ENCODE results near the gene MPND.

Gene MPND

DNA sequence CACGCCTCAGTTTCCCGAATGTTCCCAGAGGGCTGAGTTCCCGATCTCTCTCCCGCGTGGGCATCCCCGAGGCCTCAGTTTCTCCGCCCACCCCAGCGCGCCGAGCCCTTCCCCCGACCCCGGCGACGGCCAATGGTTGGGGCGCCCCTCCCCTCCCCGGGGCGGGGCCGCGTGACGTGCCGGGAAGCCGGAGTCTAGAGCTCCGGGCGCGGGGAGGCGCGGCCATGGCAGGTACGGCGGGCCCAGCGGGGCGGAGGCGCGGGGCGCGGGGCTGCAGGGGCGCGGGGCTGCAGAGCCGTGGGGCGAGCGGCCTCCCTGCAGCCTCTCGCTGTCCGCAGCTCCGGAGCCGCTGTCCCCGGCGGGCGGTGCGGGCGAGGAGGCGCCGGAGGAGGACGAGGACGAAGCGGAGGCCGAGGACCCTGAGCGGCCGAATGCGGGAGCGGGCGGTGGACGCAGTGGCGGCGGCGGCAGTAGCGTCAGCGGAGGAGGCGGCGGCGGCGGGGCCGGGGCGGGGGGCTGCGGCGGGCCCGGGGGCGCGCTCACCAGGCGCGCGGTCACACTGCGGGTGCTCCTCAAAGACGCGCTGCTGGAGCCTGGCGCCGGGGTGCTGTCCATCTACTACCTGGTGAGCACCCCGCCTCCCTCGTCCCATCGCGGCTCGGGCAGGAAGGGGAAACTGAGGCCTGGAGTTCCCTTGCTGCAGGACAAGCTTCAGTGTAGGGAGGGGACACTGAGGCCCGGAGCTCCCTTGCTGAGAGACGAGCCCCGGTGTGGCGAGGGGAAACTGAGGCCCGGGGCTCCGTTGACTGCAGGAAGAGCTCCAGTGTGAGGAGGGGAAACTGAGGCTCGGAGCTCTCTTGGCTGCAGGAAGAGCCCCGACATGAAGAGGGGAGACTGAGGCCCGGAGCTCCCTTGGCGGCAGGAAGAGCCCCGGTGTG lies at the start of gene MPND:
Gene MPND, plus strand, starts transcription at position 193 of the 938 bp plus-strand sequence. Its CDS starts 32 bp downstream, at position 225.
- peak; percentile 59 to 95 (median 90) for DNase-seq

GRCh38 chr19:4294389-4294788 lies 49.0 kb upstream of the MPND start:
- no peak for DNase-seq

DNA sequence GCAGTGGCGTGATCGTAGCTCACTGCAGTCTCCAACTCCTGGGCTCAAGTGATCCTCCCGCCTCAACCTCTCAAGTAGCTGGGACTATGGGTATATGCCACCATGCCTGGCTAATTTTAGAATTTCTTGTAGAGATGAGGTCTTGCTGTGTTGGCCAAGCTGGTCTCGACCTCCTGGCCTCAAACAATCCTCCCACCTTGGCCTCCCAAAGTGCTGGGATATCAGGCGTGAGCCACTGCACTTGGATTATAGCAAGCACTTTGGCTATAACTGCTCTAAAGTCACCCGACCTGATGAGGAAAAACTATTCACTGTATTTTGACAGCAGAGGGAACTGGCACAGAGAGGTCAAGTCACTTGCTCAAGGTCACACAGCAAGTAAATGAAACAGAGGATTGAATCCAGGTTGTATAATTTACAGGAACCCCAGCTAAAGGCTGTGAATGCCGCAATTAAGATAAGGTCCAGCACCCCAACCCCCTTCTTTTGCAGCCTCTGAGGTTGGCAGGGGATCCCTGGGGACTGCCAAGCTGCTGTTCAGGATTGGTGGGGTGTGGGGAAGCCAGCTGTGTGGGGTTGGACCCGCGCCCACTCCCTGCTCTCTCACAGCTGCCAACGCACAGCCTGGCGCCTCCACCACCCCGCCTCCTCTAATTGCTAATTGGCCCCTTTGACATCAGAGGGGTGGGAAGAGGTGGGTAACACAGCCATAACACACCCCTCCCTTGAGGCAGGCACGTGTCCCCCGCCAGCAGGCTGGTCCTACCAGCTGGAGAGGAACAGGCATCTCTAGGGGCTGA lies 47.2 kb upstream of the MPND start:
- DNase-seq = peak in 52 of 58 donors; percentile 7 to 84 (median 56)

DNA sequence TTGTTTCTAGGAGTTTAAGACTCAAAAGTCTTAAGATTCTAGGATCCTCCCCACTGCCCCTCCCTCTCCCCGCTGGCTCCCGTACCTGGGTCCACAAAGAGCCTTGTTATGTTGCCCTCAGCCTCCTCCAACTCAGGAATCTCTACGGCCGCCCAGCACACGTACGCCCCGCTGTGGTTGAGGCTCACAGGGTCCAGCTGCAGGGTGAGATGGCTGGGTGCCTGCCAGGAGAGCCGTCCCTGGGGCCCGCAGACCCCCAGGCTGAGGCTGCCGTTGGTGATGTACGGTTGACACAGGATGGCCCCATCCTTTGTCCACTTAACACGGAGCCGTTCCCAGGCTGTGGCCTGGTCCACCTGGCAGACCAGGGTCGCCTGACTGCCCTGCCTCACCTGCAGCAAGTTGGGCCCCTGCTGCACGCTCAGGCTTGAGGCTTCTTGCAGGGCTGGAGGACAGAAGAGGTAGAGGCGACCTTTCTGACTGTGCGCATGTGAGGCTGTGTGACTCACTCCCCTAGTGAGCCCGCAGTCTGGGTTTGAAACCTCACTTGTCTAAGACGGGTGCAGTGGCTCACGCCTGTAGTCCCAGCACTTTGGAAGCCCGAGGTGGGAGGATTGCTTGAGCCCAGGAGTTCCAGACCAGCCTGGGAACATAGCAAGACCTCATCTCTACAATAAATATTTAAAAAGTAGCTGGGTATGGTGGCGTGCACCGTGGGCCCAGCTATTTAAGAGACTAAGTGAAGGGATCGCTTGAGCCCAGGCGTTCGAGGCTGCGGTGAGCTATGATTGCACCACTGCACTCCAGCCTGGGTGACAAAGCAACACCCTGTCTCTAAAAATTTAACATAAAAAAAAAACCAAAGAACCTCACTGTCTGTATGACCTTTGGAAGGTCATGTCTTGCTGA lies 45.2 kb upstream of the MPND start:
- DNase-seq = no peak

DNA sequence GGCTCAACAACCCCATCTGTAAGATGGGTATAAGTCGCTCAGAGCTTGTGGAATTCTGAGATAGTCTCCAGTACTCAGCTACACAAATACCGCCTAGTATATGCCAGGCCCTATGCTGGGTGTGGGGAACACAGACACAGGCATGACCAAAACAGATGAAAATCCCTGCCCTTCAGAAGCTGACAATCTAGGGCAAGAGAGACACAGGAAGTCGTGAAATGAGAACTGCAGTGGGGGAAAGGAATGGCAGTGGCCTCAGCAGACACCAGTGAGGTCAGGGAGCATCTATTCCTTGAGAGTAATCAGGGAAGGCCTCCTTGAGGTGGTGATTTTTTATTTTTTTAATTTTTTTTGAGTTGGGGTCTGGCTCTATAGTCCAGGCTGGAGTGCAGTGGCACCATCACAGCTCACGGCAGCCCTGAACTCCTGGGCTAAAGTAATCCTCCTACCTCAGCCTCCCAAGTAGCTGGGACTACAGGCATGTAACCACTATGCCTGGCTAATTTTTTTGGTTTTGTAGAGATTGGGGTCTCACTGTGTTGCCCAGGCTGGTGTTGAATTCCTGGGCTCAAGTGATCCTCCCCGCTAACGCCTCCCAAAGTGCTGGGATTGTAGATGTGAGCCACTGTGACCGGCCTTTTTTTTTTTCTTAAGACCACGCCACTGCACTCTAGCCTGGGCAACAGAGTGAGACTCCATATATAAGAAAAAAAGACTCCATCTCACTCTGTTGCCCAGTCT lies 44.4 kb upstream of the MPND start:
- no peak for DNase-seq

DNA sequence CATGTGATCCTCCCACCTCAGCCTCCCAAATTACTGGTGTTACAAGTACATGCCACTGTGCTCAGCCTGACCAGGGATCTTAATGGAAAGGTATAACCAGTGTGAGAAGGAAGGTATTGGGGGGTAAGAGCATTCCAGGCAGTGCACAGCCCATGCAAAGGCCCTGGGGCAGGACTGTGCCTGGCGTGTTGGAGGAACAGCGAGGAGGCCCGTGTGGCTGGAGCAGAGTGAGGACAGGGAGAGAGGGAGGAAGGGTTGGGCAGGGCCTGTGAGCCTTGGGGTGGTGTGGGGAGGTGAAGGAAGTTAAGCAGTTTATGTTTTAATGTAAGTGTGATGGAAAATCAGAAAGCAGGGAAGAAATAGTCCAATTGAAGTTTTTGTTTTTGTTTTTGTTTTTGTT lies 42.8 kb upstream of the MPND start:
- no peak for DNase-seq

DNA sequence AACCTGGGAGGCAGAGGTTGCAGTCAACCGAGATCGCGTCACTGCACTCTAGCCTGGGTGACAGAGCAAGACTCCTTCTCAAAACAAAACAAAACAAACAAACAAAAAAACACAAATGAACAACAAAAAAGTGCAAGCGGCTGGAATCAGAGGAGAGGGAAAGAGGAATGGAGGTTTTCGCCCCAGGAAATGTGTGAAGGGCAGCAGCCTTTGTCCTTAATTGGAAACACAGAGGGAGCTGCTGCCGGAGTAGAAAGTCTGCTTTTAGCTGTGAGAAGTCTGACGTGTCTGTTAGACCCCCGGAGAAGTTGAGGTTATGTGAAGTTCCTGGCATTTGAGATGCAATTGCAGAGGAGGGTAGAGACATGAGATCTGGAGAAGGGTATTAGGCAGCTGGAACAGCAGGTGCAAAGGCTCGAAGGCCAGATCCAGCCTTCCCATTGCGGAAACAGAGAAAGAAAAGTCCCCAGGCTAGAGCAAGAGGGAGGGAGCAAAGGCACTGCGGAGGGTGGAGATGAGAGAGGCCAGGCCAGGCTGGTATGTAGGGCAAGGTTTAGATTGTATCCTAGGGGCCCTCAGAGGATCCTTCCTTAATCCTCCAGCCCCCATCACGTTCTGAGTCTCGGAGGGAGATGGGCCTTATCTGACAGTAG lies 41.6 kb upstream of the MPND start:
- DNase-seq = no peak

- no peak for DNase-seq
Measured at GRCh38 chr19:4302243-4302640, 41.1 kb upstream of the MPND start, which contains the start of gene TMIGD2. Gene TMIGD2, minus strand, starts transcription at chr19:4302389. Its CDS starts 4 bp downstream, at chr19:4302385.

GRCh38 chr19:4303819-4304537 lies 39.4 kb upstream of the MPND start:
- no peak for DNase-seq

DNA sequence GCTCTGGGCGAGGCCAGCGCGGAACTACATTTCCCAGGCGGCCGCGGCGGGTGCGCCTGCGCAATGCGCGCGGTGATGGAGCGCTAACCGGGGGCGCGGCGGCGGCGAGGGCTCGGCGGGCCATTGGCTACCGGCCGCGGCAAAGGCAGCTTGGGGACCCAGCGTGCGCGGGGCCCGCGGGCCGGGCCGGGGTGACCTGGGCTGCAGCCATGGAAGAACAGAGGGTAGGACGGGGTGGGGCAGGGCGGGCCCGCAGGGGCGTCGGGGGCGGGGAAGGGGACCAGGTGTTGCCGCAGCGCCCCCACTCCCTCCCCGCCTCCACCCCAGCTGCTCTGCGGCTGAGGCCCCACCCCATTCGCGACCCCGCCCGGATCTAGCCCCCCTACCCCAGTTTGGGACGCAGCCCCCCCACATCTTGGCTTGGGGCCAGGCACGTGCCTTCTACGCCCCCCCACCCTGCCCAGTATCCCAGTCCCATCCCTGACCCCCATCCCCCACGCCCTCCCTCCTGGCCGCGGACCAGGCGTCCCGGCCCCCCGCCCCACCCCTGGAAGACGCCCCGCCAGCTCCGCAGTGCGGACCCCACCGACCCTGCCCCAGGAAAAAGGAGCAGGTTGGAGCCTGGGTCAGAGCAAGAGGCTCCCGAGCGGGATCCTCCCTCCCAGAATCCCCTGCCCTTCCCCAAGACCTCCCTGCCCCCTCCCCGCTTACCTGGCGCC lies 38.7 kb upstream of the MPND start, which contains the start of gene FSD1:
Gene FSD1, plus strand, starts transcription at position 61 of the 719 bp plus-strand sequence. Its CDS starts 149 bp downstream, at position 210.
- peak in 39 of 58 donors; percentile 5 to 69 (median 25) for DNase-seq

DNA sequence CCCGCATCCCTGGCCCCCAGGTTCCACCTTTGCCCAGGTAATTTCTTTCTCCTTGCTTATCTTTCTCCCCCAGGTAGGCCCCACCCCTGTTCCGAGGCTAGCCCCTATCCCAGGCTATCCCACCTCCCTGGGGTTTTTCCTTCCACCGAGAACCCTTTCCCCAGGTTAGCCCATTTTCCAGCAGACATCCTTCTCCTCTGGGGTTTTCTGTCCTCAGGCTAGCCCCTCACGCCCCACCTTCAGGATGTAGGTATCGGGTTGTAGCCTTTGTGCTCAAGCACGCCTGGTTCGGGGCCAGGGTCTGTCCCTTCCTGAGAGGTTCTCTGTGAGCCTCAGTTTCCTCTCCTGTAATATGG lies 38.1 kb upstream of the MPND start:
- no peak for DNase-seq

DNA sequence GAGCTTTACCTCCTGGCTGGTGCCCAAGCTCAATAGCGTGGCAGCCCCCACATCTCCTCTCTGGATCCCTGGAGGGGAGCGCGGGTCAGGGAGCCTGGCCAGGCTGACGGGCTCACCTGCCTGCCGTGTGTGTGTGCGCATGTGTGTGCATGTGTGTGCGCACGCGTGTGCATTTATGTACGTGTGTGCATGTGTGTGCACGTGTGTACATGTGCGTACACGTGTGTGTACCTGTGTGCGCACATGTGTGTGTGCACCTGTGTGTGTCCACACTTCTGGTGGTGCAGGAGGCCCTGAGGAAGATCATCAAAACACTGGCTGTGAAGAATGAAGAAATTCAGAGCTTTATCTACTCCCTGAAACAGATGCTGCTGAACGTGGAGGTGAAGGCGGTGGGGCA lies 37.7 kb upstream of the MPND start:
- DNase-seq = no peak

DNA sequence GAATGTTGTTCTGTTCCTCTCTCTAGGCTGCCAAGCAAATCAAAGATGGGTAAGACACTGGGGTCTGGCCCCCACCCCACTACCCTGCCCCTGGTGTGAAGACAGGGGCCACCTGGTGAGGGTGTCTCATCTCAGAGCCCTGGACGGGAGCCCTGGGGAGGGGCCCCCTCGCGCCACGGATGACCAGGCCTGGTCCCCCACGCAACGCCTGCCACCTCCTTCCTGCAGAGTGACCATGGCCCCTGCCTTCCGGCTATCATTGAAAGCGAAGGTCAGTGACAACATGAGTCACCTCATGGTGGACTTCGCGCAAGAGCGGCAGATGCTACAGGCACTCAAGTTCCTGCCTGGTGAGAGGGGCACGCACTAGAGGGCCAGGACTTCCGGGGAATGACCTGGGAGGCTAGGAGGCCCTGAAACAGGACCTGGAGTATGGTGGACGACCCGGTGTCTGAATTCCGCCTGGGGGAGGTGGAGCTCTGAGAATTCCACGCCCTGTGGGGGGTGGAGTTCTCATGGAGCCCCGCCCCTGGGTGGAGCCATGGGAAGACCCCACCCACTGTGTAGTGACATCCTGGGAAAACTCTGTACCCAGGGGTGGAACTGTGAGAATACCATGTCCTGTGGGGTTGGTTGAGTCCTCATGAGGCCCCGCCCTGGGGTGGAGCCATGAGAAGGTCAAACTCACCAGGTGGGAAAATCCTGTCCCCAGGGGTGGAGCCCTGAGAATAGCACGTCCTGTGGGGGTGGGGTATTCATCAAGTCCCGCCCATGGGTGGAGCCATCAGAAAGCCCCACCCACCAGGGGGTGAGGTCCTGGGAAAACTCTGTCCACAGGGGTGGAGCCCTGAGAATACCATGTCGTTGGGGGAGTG lies 32.9 kb upstream of the MPND start:
- no peak for DNase-seq

- DNase-seq = no peak
Measured at GRCh38 chr19:4313847-4314490, 29.4 kb upstream of the MPND start.

- DNase-seq = no peak
Measured at GRCh38 chr19:4316956-4317355, 26.4 kb upstream of the MPND start.

DNA sequence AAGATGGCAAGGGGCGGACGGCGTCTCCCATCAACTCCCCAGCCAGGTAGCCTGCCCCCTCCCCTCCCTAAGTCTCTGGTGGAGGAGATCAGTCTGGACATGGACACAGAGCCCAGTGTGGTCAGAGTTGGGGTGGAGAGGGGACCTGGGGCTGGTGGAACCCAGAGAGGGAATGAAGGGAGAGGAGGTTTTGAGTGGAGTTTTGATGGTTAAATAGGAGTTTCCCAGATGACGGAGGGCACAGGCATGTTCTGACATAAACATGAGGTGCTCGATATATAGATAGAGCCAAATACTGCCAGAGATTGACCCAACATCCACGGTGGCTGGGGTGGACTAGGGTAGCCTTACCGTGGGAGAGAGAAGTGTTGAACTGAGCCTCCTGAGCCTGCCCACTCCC lies 24.9 kb upstream of the MPND start:
- DNase-seq = no peak
